NCI-H1417 treated with DMSO at 0.1 percent for 48 hours (cell line): ENCODE measurements around the gene CTNNA2.
"Not testable (repeated sequence)": the region's sequence is repeated elsewhere in the genome, so short reads cannot be mapped to it uniquely, and the experiment has no call there.

Source experiments
- DNase-seq: peaks from one replicate; lab custom pipeline; 2025; lab: John Stamatoyannopoulos, UW

CTNNA2 gene

DNA sequence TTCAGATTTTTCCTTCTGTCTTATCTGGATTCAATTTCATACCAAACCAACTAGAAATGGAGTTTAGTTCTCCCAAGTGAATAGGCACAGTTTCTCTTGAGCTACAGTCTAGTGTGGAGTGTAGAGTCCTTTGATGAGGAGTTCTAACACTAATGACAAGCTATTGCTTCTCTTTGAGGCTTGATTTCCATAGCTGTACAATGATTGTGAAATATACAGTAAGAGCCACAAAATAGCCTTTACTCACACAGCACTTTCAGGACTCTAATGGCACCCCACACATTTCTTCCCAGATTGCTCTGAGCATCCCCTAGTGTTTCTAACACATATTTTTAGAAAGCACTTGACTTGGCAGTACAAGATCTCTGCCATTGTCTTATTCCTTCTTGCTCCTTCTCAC, 638.4 kb downstream of the CTNNA2 start:
- no peak for DNase-seq

DNA sequence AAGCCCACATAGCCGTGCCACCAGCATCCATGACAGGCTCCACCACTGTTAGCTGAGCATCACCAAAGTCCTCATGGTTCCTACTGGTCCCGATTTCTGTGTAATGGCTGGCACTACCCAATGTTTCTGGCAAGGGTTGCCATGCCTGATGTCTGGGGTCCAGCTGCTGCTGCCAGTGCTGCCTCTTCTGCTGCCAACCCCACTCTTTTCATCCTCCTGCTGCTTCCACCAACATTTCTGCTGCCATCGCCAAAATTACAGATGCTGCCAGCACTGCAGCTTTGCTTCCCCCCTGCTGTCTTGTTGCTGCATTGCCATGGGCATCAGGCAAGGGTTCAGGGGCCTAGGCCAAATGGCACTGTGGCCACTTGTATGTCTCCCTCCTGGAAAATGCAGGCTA, 638.8 kb downstream of the CTNNA2 start:
- DNase-seq: no peak

DNA sequence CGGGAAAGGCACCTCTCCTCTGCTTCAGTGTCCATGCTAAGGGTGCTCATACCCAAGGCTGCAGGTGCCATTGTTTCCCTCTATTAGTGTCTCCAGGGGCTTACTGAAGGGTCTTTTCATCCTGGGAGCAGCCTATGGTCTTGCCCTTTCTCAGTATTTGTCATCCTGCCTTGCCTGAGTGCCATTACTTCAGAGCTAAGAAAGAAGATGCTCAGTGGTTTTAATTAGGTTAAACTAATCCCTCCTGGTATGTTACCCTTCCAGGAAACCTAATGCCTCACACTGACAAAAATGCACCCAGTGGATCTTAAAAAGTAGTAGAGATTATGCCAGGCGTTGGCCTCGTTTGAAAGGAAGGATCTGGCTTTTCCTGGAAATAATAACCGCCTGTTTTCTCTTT, 640.3 kb downstream of the CTNNA2 start:
- no peak for DNase-seq

DNA sequence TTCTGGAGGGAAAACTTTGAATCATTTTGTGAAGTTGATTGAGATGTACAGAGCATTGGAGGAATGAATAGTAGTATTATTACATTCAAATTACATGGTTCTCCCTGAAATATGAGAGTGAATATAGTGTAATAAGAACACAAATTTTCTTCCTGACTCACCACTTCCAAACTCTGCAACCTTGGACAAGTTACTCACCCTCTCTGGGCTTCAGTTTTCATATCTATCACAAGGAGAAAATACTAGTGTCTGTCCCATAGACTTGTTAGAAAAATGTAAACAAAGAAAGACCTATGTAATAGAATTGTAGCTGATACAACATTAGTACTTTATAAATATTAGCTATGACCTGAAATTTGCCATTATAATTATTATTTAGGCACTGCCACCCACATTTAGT, 640.9 kb downstream of the CTNNA2 start:
- no peak for DNase-seq

DNA sequence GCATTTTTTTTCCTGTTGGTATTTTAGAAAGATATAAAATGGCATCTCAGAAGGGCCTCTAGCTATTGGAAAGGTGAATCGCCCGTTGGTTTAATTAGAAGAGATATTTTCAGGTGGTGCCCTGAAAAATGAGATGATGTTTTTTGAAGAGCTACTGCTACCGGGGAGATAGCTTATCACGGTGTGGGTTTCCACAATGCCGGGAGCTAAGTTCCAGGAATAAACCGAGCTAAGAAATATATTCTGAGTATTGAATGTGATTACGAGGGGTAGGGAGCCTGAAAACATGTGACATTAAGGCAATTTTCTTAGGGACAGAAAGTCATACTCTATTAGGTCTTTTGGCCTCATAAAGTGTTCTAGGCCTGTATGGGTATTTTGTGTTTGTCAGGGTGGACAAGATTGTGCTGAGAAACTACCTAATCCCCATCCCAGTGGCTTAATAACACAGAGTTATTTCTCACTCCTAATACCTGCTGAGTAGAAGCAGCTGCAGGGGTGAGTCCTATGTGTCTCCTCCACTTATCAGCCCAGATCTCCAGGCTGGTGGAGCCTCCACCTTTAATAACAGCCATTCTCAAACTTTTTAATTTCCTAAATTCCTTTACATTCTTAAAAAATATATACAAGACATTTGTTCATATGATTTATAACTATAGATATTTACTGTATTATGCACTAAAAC, 641.5 kb downstream of the CTNNA2 start:
- DNase-seq: no peak

DNA sequence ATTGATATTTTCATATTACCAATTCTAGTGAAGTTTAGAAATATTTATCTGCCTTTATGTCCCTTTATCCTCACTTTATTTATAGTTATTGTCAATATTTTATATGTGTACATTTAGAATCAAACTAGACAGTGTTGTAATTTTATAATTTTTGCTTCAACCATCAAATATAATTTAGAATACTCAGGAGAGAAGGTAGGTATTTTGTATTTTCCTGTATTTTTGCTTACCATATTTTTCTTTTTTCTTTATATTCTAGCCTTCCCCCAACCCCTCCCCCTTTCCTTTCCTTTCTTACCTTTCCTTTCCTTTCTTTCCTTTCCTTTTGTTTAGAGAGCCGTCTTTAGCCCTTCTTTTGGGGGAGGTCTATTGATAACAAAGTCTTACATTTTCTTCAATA, 651.5 kb downstream of the CTNNA2 start:
- DNase-seq: no peak

DNA sequence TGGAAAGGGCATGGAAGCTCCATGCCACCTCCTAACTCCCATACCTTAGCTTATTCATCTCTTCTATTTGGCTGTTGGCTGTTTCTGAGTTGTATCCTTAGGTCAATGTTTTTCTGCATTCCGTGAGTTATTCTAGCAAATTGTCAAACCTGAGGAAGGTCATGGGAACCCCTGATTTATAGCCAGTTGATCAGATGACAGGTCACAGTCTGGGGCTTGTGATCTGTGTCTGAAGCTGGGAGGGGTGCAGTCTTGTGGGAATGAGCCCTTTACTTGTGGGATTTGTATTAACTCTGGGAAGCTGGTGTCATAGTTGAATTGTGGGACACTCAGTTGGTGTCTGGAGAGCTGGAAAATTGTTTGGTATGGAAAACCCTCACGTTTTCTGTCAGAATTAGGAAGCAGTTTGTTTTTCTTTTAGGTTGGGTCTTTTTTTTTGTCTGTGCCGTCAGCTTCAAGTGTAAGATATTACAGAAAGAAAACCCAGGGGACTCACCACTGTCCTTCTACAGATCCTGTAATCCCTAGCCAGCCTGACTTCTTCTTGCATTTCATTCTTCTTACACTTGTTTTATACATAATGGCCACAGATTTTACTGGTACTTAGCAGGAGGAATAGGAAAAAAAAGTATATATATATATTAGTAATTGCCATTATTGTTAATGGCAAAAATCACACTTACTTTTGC, 653.8 kb downstream of the CTNNA2 start:
- DNase-seq: no peak

DNA sequence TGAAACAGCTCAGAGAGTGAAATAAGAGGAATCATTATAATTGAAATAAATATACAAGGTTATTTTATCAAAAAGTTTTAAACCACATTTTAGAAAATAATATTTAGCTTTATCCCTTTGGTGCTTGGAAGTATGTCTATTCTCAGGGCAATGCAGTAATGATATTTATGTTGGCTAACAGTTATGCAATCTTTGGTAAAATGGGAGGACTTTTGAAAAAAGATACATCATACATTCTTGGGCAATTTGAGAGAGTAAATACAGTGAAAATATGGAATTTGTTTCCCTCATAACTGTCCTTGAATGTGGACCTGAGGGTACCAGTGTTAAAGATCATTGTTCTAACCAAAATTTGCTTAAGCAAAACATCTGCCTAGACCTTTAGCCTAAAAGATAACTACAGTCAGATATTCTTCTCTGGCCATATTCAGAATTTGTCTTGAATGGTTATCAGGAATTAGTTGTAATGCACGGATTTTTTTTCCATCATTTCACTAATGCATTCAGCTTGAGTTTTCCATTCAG, 654.5 kb downstream of the CTNNA2 start:
- DNase-seq: no peak

DNA sequence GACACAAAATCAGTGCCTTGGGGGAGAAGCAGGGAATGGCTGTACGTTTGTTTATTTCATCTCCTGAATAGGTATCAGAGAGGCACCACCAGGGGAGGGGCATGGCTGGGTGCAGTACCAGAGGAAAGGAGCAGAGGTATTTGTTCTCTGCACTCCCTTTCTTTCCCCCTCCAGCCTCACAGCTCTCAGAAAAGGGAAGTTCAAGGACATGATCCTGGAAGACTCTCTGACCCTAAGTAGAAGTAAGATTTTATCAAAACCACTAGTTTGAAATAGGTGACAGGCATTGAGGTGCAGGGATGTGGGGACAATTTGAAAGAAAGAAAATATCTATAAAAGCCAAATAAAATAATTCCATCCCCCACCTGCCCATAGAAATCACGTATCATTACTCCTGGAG, 655.2 kb downstream of the CTNNA2 start:
- no peak for DNase-seq

DNA sequence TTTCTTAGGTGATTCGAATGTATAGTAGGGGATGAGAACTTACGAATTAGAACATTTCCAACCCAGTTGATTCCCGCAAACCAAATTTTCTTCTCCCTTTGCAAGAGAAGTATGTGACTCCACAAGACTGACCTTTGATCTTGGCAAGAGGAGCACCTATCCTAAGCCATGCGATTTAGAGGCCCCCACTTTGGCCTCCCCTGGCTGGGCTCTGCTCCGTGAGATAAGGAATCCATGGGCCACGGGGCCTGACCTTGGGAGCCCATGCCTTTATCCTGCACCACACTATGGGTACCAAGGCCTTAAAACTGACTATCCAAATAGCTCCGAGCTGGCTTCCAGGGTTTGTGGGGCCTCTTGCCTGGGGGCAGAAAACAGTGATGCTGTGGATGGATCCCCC, 656.0 kb downstream of the CTNNA2 start:
- no peak for DNase-seq

DNA sequence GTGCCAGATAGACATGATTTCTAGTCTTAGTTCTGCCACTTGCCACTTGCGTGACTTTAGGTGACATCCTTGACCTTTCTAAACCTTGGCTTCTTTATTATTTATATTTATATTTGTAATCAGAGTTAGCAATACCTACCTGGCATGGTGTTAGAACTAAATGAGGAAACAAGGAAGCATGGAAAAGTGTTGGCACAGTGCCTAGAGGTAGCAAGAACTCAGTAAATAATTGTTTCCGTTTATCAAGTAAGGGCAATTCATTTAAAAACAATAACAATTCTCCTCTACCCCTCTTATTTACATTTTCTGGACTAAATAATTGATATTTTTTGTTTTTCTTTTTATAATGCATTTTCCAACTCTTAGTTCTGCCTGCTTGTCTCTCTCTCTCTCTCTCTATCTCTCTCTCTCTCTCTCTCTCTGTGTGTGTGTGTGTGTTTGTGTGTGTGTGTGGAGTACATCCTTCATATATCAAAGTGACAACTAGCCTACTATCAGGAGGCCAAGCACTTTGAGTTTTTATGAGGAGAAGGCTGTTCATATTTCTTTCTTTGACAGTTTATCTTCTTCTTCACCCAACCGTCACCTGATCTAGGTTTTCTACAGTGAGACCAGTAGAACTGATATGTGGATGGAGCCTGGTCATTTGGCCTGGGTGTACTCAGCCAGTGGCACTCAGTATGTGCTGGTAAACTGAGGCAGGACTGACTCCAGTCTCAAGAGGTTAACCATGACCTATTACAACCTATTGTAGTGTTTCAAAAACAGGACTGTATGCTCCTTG, 657.2 kb downstream of the CTNNA2 start:
- DNase-seq: no peak

DNA sequence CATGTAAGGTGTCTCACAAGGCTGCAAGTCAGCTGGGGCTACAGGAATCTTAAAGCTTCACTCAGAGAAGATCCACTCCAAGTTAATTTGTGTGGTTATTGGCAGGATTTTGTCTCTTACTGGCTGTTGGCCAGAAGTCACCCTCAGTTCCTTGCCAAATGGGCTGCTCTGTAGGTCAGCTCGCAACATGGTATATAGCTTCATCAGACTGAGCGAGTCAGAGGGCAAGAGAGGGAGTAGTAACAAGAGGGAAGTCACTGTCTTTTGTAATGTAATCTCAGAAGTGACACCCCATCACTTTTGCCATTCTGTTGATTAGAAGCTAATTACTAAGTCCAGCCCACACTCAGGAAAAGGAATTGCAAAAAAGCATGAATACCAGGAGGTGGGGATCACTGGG, 672.2 kb downstream of the CTNNA2 start:
- DNase-seq: no peak

DNA sequence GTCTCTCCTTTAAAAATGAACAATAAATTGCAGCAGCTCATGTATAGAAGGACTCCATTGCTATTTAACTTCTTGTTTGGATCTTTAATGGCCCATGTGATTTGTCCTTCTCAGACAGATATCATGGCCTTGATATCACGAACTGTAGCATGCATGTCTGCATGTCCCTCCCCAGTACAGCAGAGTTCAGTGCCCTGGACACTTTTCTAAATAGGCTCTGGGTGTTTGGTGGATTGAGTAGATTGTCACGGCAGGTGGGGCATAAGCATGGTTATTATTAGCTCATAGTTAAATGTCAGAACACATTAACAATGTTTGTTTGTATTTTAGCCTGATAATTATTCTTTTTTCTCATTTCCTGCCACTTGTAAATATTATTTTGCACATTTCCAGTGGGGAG, 673.4 kb downstream of the CTNNA2 start:
- DNase-seq: no peak

DNA sequence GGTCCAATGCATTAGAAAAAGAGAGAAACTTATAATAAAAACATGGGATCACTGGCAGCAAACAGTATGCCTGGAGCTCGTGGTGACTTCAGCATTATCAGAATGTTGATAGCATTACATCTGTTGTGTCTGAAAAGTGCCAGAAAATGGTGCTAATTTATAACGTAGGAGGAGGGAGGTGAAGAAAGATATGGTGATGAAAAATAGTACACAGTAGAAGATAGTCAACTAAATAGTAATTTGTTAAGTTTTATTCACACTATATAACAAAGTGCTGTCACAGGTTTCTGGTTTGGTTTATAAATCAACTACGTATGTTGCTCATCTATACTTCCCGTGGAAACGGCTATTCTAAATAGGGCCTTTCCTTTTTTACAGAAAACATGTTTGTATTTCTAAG, 674.3 kb downstream of the CTNNA2 start:
- DNase-seq: no peak

DNA sequence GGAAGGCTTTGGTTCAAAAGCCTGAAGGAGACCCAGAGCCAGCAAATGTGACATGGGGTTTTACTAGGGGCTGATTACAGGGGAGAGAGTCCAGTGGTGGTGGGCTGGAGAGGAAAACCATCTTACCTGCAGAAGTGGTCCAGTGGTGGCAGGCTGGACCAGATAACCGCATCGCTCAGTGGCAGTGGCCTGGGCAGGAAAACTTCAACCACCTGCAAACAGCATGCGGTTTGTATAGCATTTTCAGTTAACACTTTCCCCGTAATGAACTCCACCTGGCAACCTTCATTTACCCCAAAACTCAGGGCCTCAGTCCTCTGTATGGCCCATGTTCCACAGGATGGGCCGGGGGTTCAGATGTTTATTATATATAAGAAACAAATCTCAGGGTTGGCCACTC, 677.3 kb downstream of the CTNNA2 start:
- DNase-seq: no peak

DNA sequence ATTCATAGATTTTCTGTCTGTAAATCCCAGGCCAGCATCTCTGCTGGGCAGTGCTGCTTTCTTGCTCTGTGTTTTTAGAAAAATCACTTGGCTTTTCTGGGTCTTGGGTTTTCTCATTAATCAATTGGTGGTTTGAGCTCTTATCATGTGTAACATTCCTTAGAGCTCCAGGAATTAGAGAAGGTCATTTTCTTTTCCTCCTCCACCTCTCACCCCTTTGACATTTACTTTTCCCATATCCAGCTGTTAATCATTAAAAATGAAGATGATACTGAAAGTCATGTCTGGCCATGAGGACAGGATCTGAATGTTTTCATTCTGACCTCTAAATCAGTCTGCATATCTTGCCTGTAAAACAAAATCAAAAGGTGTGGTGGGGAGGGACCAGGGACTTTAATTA, 680.7 kb downstream of the CTNNA2 start:
- no peak for DNase-seq

DNA sequence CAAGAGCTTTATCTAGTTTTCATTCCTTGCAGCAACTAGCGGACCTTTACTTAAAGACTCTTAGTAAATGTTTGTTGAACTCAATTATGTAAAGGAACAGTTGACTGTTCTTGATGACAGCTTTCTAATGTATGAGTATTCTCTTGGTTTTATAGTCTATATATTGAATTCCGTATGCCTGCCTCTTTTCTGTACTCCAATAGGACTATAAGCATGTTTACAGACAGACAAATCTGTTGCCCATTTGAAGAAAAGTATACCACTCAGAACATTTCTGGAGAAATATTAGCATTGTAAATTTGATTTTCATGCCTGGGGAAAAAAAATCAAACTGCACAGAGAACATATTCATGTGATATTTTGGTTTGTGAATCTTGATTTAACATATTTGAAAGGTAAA, 682.2 kb downstream of the CTNNA2 start:
- no peak for DNase-seq

DNA sequence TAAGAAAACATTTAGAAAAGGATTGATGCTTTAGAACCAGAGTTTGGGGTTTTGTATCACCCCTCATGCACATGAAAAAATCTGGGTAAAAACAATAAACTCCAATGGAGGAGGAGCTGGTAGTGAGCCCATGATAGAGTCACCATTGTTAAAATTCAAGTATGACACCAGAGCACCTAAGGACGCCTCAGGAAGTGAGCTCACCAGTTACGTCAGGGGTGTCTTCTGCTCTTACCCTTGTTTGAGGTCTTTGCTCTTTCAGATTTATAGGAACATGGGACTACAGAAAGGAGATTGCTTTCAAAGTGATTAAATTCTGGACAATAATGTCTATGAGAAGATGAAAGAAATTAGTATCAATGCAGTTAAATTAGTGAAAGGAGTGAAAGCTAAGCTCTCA, 685.2 kb downstream of the CTNNA2 start:
- no peak for DNase-seq

DNA sequence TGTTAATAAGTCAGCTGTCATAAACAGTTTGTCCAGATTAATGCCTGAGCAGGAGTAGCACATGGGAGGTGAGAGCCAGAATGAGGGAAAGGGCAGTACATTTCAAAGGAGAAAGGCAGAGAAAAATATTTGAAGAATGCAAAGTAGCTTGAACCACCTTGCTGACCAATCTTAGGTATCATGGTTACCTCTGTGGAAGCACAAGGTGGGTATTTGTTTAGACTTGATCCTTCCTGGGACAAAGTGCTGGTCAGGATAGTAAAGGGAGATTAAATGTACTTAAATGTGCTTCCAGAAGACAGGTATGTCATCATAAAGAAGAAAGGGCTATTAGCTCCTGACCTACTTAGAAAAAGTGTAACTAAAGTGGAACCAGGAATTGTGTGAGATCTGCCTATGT, 686.7 kb downstream of the CTNNA2 start:
- no peak for DNase-seq

DNA sequence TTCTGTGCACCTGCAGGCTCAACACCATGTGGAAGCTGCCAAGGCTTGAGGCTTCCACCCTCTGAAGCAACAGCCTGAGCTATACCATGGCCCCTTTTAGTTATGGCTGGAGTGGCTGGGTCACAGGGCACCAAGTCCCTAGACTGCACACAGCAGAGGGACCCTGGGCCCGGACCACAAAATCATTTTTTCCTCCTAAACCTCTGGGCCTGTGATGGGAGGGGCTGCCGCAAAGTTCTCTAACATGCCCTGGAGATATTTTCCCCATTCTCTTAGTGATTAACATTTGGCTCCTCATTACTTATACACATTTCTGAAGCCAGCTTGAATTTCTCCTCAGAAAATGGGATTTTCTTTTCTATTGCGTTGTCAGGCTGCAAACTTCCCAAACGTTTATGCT, 691.1 kb downstream of the CTNNA2 start:
- DNase-seq: not testable (repeated sequence)

DNA sequence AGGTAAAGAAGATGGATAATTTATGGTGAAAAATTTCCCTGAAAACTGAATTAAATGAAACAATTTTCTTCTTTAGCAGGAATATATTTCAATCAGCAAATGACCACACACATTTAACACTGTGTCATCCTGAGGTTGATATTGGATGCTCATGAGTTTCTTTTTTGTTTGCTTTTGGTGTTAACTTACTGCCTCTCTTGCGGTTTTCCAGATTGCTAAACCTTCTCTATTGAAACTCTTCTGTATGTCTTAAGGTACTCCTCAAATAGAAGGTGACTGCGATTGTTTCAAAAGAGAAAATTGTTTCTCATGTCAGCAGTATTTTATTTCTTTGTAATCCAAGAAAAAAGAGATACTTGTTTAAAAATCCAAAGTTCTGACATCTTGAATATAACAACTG, 692.6 kb downstream of the CTNNA2 start:
- no peak for DNase-seq

DNA sequence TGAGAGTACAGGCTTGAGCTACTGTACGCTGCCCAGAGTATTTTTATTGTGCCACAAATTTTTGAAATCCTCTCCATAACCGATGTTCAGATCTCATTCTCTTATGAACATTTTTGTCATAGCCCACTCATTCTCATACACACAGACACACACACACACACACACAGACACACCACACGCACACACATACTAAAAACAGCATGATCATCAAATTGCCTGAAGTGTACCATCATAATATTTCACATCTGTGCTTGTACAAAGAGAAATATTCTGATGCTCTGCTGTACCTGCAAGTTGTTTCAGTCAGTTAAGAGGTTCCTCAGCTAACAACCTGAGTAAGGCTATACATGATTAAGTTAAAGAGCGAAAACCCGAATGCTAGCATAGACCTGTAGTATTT, 696.6 kb downstream of the CTNNA2 start:
- DNase-seq: no peak

DNA sequence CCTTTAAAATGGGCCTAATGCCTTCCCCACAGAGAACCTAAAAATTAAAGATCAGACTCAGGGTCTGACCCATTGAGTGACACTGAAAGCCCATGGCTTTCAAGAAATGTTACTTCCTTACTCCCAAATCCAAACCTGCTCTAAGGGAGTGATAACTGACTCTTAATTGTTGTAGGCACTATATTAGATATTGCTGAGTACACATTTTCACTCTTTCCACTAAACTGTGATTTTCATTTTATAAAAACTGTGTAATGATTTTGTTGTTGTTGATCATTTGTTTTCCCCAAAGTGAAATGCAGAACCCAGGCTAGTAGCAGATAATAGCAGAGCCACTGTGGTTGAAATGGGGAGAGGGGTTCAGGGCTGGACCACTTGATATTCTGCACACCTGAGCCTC, 704.6 kb downstream of the CTNNA2 start:
- DNase-seq: no peak
